Fibroblast of upper back skin (primary cell): ENCODE data around the gene ZNF304.
A peak's percentile ranks its signal among the peaks of the same experiment; 100 is the strongest.
"Not testable (repeated sequence)": the region's sequence is repeated elsewhere in the genome, so short reads cannot be mapped to it uniquely, and the experiment has no call there.

Source experiments
- DNase-seq: peaks from one replicate; pipeline ENCODE4 v3.0.0-alpha.2; 2013

The ZNF304 gene

GRCh38 chr19:57362997-57363687 is 12.1 kb downstream of the ZNF304 start, which contains the start of the genes TRAPPC2B and ZNF547:
Gene TRAPPC2B (plus strand): TSS chr19:57363551. CDS start chr19:57364834, 1,283 bp downstream.
Gene ZNF547 (plus strand): TSS chr19:57363551. CDS start chr19:57368556, 5,005 bp downstream.
- DNase-seq: peak; percentile 100

GRCh38 chr19:57363688-57364181 is 12.7 kb downstream of the ZNF304 start:
- no peak for DNase-seq

- DNase-seq: no peak
Measured at GRCh38 chr19:57366776-57367175, 15.7 kb downstream of the ZNF304 start.

GRCh38 chr19:57374179-57374578 is 23.1 kb downstream of the ZNF304 start:
- DNase-seq: no peak

- DNase-seq: not testable (repeated sequence)
Measured at GRCh38 chr19:57374647-57375046, 23.6 kb downstream of the ZNF304 start.

GRCh38 chr19:57376151-57376550 is 25.1 kb downstream of the ZNF304 start:
- DNase-seq: no peak

- DNase-seq: no peak
Measured at GRCh38 chr19:57377498-57378146, 26.6 kb downstream of the ZNF304 start.

- no peak for DNase-seq
Measured at GRCh38 chr19:57380923-57381322, 29.9 kb downstream of the ZNF304 start.

- no peak for DNase-seq
Measured at GRCh38 chr19:57382806-57383488, 31.9 kb downstream of the ZNF304 start.

- no peak for DNase-seq
Measured at GRCh38 chr19:57389194-57389729, 38.2 kb downstream of the ZNF304 start.

- DNase-seq: peak; percentile 99
Measured at GRCh38 chr19:57389730-57390598, 38.9 kb downstream of the ZNF304 start, which contains the start of gene ZNF548. Gene ZNF548 (plus strand): TSS chr19:57389854. CDS start chr19:57390100, 246 bp downstream.

GRCh38 chr19:57395710-57396109 is 44.6 kb downstream of the ZNF304 start:
- no peak for DNase-seq

GRCh38 chr19:57398868-57399267 is 47.8 kb downstream of the ZNF304 start:
- no peak for DNase-seq

GRCh38 chr19:57403737-57404563 is 52.9 kb downstream of the ZNF304 start:
- no peak for DNase-seq

- peak; percentile 40 for DNase-seq
Measured at GRCh38 chr19:57406516-57407123, 55.5 kb downstream of the ZNF304 start.
